Uterus (tissue), 2 donors: ENCODE measurements around the gene TMEM266.

Source experiments
- POLR2A ChIP-seq, 2 donors: fragments of 450-650 bp; IDR thresholded peaks; one replicate each; pipeline ENCODE4 v1.6.1; 2016; ENCODE audit warnings: antibody characterized with exemption in 2 of 2, mild to moderate bottlenecking in 1 of 2, moderate library complexity in 1 of 2
- TF ChIP-seq, protein P1 (sequence below), 4 experiments: fragments of 200-600 bp in 2 of 4; fragments of 450-650 bp in 2 of 4; sonication (generic) in 2 of 4; IDR thresholded peaks; one replicate each; pipeline ENCODE4 v1.5.1; 2016 to 2019; ENCODE audit warnings: antibody characterized with exemption in 4 of 4, mild to moderate bottlenecking in 2 of 4, moderate library complexity in 1 of 4

GRCh38 chr15:76032046-76032445 lies 27.7 kb upstream of the TMEM266 start:
- TF ChIP-seq, protein P1, sequence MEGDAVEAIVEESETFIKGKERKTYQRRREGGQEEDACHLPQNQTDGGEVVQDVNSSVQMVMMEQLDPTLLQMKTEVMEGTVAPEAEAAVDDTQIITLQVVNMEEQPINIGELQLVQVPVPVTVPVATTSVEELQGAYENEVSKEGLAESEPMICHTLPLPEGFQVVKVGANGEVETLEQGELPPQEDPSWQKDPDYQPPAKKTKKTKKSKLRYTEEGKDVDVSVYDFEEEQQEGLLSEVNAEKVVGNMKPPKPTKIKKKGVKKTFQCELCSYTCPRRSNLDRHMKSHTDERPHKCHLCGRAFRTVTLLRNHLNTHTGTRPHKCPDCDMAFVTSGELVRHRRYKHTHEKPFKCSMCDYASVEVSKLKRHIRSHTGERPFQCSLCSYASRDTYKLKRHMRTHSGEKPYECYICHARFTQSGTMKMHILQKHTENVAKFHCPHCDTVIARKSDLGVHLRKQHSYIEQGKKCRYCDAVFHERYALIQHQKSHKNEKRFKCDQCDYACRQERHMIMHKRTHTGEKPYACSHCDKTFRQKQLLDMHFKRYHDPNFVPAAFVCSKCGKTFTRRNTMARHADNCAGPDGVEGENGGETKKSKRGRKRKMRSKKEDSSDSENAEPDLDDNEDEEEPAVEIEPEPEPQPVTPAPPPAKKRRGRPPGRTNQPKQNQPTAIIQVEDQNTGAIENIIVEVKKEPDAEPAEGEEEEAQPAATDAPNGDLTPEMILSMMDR (IDR thresholded peaks at IDR 0.05) = no peak
- no peak for TF ChIP-seq POLR2A (IDR thresholded peaks at IDR 0.05)
